H9 (cell line): Measurements from ENCODE around the gene GMPR2. TPM values are rescaled to one million over a fixed set of nuclear protein-coding genes. Genes with fewer than 3 reads are reported as not detected.

ENCODE experiments used
- DNase-seq: peaks from one replicate; pipeline ENCODE4 v3.0.0-alpha.2; 2017
- H2AFZ ChIP-seq: one replicate; pipeline ENCODE4 v1.6.1; 2013; ENCODE audit warnings: mild to moderate bottlenecking, low read length, control low read depth, moderate library complexity
- H2AK5ac ChIP-seq: 2 replicates; pipeline ENCODE4 v1.6.1; 2013; ENCODE audit warnings: low read length, control low read depth, mixed read lengths; ENCODE audit not compliant: insufficient read length
- H2BK120ac ChIP-seq: one replicate; pipeline ENCODE4 v1.6.1; 2013; ENCODE audit warnings: low read depth, mild to moderate bottlenecking, low read length, control low read depth, inconsistent platforms; ENCODE audit not compliant: poor library complexity, severe bottlenecking
- H2BK12ac ChIP-seq: 2 replicates; pipeline ENCODE4 v1.6.1; 2013; ENCODE audit warnings: low read length, control low read depth, mixed read lengths, low read depth; ENCODE audit not compliant: insufficient read length
- H2BK15ac ChIP-seq: 2 replicates; pipeline ENCODE4 v1.6.1; 2013; ENCODE audit warnings: low read depth, low read length, control low read depth
- H2BK20ac ChIP-seq: one replicate; pipeline ENCODE4 v1.6.1; 2013; ENCODE audit warnings: low read depth, mild to moderate bottlenecking, low read length, control low read depth, inconsistent platforms; ENCODE audit not compliant: poor library complexity, severe bottlenecking
- H2BK5ac ChIP-seq: 2 replicates; pipeline ENCODE4 v1.6.1; 2013; ENCODE audit warnings: low read length, control low read depth, mixed read lengths; ENCODE audit not compliant: insufficient read length
- H3K14ac ChIP-seq: 2 replicates; pipeline ENCODE4 v1.6.1; 2013; ENCODE audit warnings: low read length, control low read depth; ENCODE audit not compliant: insufficient read depth
- H3K18ac ChIP-seq: 2 replicates; pipeline ENCODE4 v1.6.1; 2013; ENCODE audit warnings: low read depth, mild to moderate bottlenecking, mixed read lengths, low read length, control low read depth; ENCODE audit not compliant: insufficient read length
- H3K23ac ChIP-seq: 2 replicates; pipeline ENCODE4 v1.6.1; 2013; ENCODE audit warnings: low read length, control low read depth, mixed read lengths, low read depth; ENCODE audit not compliant: insufficient read length
- H3K23me2 ChIP-seq: 2 replicates; pipeline ENCODE4 v1.6.1; 2013; ENCODE audit warnings: low read depth, mild to moderate bottlenecking, mixed read lengths, low read length, control low read depth; ENCODE audit not compliant: insufficient read length, poor library complexity, severe bottlenecking
- H3K27ac ChIP-seq: 2 replicates; pipeline ENCODE4 v1.5.1; 2013; ENCODE audit warnings: low read length, control low read depth, mixed read lengths, low read depth; ENCODE audit not compliant: insufficient read length
- H3K27me3 ChIP-seq: 2 replicates; pipeline ENCODE4 v1.6.1; 2013; ENCODE audit warnings: low read length, control low read depth, inconsistent platforms; ENCODE audit not compliant: insufficient read depth
- H3K4ac ChIP-seq: 2 replicates; pipeline ENCODE4 v1.6.1; 2013; ENCODE audit warnings: low read depth, mild to moderate bottlenecking, control low read depth, inconsistent platforms, low read length, moderate library complexity
- H3K4me1 ChIP-seq: 2 replicates; pipeline ENCODE4 v1.6.1; 2013; ENCODE audit warnings: low read length, control low read depth, inconsistent platforms; ENCODE audit not compliant: insufficient read depth
- H3K4me2 ChIP-seq: 2 replicates; pipeline ENCODE4 v1.6.1; 2013; ENCODE audit warnings: low read length, control low read depth, mixed read lengths; ENCODE audit not compliant: insufficient read length, insufficient read depth
- H3K56ac ChIP-seq: 2 replicates; pipeline ENCODE4 v1.6.1; 2013; ENCODE audit warnings: low read depth, mild to moderate bottlenecking, mixed read lengths, low read length, control low read depth; ENCODE audit not compliant: insufficient read length
- H3K79me1 ChIP-seq: 2 replicates; pipeline ENCODE4 v1.6.1; 2013; ENCODE audit warnings: low read depth, mild to moderate bottlenecking, moderate library complexity, low read length, control low read depth, inconsistent platforms; ENCODE audit not compliant: insufficient read depth, poor library complexity, severe bottlenecking
- H3K79me2 ChIP-seq: 2 replicates; pipeline ENCODE4 v1.6.1; 2013; ENCODE audit warnings: low read length, control low read depth, inconsistent platforms; ENCODE audit not compliant: insufficient read depth
- H3K9ac ChIP-seq: 2 replicates; pipeline ENCODE4 v1.6.1; 2013; ENCODE audit warnings: low read length, control low read depth, mixed read lengths; ENCODE audit not compliant: insufficient read length; ENCODE audit errors: extremely low read depth
- H3K9me3 ChIP-seq: one replicate; pipeline ENCODE4 v1.6.1; 2013; ENCODE audit warnings: low read depth, low read length, inconsistent platforms; ENCODE audit not compliant: control insufficient read depth
- H3T11ph ChIP-seq: one replicate; pipeline ENCODE4 v1.6.1; 2013; ENCODE audit warnings: mild to moderate bottlenecking, low read length, control low read depth, inconsistent platforms
- H4K20me1 ChIP-seq: one replicate; pipeline ENCODE4 v1.6.1; 2013; ENCODE audit not compliant: control insufficient read depth, insufficient read length, insufficient read depth
- H4K5ac ChIP-seq: 2 replicates; pipeline ENCODE4 v1.6.1; 2013; ENCODE audit warnings: low read depth, mild to moderate bottlenecking, mixed read lengths, low read length, control low read depth; ENCODE audit not compliant: insufficient read length
- H4K8ac ChIP-seq: replicated peaks from 2 replicates; pipeline ENCODE4 v1.6.1; 2013; ENCODE audit warnings: low read length, control low read depth, mixed read lengths, low read depth; ENCODE audit not compliant: insufficient read length
- H4K91ac ChIP-seq: 2 replicates; pipeline ENCODE4 v1.6.1; 2013; ENCODE audit warnings: low read depth, mild to moderate bottlenecking, moderate library complexity, mixed read lengths, low read length, control low read depth; ENCODE audit not compliant: insufficient read length
- H3K27ac Mint-ChIP-seq, 3 experiments: 2 replicates in 2 of 3; 3 replicates in 1 of 3; pipeline ENCODE4 v1.8.0; 2020 to 2021; ENCODE audit warnings: mixed read lengths in 3 of 3, mild to moderate bottlenecking in 1 of 3, moderate library complexity in 1 of 3
- H3K27me3 Mint-ChIP-seq: 2 replicates; pipeline ENCODE4 v1.8.0; 2021; ENCODE audit warnings: low read depth, mild to moderate bottlenecking, moderate library complexity, mixed read lengths
- H3K36me3 Mint-ChIP-seq, 3 experiments: 2 replicates in 2 of 3; 3 replicates in 1 of 3; pipeline ENCODE4 v1.8.0; 2020 to 2021; ENCODE audit warnings: low read depth in 3 of 3, mixed read lengths in 3 of 3; ENCODE audit not compliant: insufficient read depth in 1 of 3
- H3K4me1 Mint-ChIP-seq, 2 experiments: 2 replicates each; pipeline ENCODE4 v1.8.0; 2020; ENCODE audit warnings: mixed read lengths in 2 of 2
- H3K4me3 Mint-ChIP-seq, 2 experiments: 2 replicates in 1 of 2; 3 replicates in 1 of 2; pipeline ENCODE4 v1.8.0; 2020 to 2021; ENCODE audit warnings: mild to moderate bottlenecking in 2 of 2, mixed read lengths in 2 of 2, moderate library complexity in 1 of 2
- H3K9me3 Mint-ChIP-seq, 2 experiments: 2 replicates in 1 of 2; 3 replicates in 1 of 2; pipeline ENCODE4 v1.8.0; 2020; ENCODE audit warnings: mild to moderate bottlenecking in 2 of 2, mixed read lengths in 2 of 2, moderate library complexity in 1 of 2
- WGBS: extraction: QIAGEN DNeasy Blood & Tissue Kit; methylation state at CpG from one replicate; pipeline ENCODE4 v1.1.7; 2013; ENCODE audit warnings: missing lambda C conversion rate, low lambda C conversion rate, mixed read lengths; ENCODE audit not compliant: insufficient read length; ENCODE audit errors: extremely low coverage; 5-methylcytosine and 5-hydroxymethylcytosine counted together
- total RNA-seq: library from RNA; stranded (reverse); gene quantifications from 2 replicates; pipeline ENCODE4 v1.2.1, GENCODE V29; 2021
- TF ChIP-seq, protein P1 (sequence below): fragments of 200-600 bp; sonication (generic); conservative IDR thresholded peaks from 3 replicates; pipeline ENCODE4 v1.8.0; 2021; ENCODE audit warnings: antibody characterized with exemption, mild to moderate bottlenecking

The GMPR2 gene
- total RNA-seq, 1 experiment from 2014 or later, result 84.7 TPM

DNA sequence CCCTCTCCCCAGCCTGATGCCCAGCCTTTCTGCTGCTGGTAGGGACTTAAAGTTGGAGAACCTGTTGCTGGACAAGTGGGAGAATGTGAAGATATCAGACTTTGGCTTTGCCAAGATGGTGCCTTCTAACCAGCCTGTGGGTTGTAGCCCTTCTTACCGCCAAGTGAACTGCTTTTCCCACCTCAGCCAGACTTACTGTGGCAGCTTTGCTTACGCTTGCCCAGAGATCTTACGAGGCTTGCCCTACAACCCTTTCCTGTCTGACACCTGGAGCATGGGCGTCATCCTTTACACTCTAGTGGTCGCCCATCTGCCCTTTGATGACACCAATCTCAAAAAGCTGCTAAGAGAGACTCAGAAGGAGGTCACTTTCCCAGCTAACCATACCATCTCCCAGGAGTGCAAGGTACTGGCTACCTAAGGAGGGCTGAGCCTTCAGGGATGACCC lies 25.6 kb upstream of the GMPR2 start:
- Histone ChIP-seq H3K4me1 (peaks cover 5% of the 10 kb centered on the region; the same call in 1 of the 2 replicates), H2BK5ac (no peak overlapping the region), H3K23ac (no peak overlapping the region), H3K9me3 (no peaks in the 10 kb centered on the region), H3K79me2 (no peaks in the 10 kb centered on the region), H3K27ac (no peak overlapping the region), H2AK5ac (no peak overlapping the region), H3K27me3 (no peaks in the 10 kb centered on the region), H3K18ac (no peak overlapping the region), H2AFZ (no peak overlapping the region), H4K20me1 (no peaks in the 10 kb centered on the region), H3K14ac (no peak overlapping the region), H3K4ac (no peak overlapping the region), H2BK120ac (no peak overlapping the region), H2BK20ac (no peak overlapping the region), H3K4me2 (no peak overlapping the region), H4K91ac (no peak overlapping the region), H2BK15ac (no peak overlapping the region), H3K56ac (no peak overlapping the region), H3K23me2 (no peaks in the 10 kb centered on the region), H2BK12ac (no peak overlapping the region), H4K8ac (no peak overlapping the region), H3T11ph (no peak overlapping the region), H4K5ac (no peak overlapping the region), H3K79me1 (no peaks in the 10 kb centered on the region), H3K9ac (no peak overlapping the region)
- Mint-ChIP-seq H3K4me1 (peaks cover 19 to 22% of the 10 kb centered on the region in 2 experiments), H3K4me3 (no peak overlapping the region), H3K36me3 (peaks cover 45 to 80% (median 73%) of the 10 kb centered on the region in 3 experiments), H3K27me3 (no peaks in the 10 kb centered on the region), H3K27ac (peak overlapping the region in 2 of 3 experiments; percentile 75 to 90; a peak in 2 of 7 replicates), H3K9me3 (peaks cover 0 to 6% of the 10 kb centered on the region in 2 experiments)
- no peak for DNase-seq
- TF ChIP-seq, protein P1, sequence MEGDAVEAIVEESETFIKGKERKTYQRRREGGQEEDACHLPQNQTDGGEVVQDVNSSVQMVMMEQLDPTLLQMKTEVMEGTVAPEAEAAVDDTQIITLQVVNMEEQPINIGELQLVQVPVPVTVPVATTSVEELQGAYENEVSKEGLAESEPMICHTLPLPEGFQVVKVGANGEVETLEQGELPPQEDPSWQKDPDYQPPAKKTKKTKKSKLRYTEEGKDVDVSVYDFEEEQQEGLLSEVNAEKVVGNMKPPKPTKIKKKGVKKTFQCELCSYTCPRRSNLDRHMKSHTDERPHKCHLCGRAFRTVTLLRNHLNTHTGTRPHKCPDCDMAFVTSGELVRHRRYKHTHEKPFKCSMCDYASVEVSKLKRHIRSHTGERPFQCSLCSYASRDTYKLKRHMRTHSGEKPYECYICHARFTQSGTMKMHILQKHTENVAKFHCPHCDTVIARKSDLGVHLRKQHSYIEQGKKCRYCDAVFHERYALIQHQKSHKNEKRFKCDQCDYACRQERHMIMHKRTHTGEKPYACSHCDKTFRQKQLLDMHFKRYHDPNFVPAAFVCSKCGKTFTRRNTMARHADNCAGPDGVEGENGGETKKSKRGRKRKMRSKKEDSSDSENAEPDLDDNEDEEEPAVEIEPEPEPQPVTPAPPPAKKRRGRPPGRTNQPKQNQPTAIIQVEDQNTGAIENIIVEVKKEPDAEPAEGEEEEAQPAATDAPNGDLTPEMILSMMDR, result no peak
- WGBS, result no CpG with 5 or more reads among the region's 5 CpGs
